OCI-M1 (cell line): ENCODE measurements around the gene ENG.
A peak's percentile ranks its signal among the peaks of the same experiment; 100 is the strongest.

ENCODE experiments used
- DNase-seq: peaks from one replicate; lab custom pipeline; 2025; lab: John Stamatoyannopoulos, UW

ENG gene

DNA sequence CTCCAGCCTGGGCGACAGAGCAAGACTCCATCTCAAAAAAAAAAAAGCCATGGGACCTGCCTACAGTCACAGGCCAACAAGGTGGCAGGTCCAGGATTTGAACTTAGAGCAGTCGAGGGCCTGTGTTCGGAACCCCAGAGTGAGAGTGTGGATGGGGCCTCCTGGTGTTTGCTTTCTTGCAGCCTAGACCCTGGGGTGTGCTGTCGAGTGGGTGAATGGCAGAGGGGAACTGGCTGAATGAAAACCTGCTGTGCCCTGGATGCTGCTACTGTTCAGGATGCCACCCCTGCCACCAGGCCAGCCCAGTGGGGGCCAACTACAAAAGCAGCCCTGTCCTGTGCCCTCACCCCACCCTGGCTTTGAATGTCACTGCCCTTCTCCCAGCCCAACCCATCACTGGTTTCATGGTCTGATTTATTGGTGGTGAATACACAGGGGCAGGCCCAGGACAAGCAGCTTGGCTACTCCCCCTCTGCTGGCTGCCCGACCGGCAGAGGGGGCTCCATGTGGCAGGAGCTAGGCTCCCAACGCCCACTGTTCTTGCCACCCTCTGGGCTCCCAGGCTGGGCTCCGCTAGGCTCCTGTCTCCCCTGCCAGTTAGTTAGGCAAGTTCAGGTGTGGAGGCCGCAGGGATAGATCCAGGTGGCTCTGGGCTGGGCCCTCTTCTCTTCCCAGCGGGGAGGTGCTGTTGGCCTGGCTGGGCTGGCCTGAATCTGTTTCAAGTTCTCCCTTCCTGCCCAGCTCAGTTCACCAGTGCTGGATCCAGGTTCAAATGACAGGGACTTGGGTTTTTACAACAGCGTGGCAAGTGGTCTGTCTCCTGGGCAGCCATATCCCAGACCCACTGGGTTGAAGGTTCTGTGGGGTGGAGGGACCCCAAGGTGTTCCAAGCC lies 39.6 kb downstream of the ENG start:
- DNase-seq: no peak

DNA sequence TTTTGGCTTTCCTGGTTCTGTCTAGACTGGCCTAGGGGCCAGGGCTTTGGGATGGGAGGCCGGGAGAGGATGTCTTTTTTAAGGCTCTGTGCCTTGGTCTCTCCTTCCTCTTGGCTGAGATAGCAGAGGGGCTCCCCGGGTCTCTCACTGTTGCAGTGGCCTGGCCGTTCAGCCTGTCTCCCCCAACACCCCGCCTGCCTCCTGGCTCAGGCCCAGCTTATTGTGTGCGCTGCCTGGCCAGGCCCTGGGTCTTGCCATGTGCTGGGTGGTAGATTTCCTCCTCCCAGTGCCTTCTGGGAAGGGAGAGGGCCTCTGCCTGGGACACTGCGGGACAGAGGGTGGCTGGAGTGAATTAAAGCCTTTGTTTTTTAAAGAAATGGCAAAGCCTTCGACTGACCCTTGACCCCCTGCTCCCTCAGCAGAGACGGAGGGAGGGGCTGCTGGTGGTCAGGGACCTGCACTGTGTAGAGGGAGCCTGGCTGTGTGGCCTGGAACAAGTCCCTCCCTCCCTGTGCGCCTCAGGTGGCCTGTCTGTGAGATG lies 40.7 kb downstream of the ENG start:
- DNase-seq: no peak

DNA sequence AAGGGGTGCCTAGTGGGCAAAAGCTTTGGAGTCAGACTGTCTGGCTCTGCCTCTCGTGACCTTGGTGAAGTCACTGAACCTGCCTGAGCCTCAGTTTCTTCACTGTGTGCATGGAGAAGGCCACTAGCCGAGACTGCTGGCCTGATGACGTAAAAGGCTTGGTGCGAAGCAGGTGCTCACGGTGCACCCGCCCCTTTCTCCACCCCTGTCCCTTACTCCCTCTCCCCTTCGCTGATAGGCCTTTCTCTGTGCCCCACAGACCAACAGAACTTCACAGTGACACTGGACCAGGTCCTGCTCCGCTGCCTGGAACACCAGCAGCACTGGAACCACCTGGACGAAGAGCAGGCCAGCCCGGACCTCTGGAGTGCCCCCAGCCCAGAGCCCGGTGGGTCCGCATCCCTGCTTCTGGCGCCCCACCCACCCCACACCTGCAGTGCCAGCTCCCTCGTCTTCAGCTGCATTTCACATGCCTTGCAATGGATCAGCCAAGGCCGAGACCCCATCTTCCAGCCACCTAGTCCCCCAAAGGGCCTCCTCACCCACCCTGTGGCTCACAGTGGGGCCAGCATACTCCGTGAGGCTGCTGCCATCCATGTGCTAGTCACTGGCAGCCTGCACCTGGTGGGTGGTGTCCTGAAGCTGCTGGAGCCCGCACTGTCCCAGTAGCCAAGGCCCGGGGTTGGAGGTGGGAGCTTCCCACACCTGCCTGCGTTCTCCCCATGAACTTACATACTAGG lies 41.4 kb downstream of the ENG start:
- no peak for DNase-seq

DNA sequence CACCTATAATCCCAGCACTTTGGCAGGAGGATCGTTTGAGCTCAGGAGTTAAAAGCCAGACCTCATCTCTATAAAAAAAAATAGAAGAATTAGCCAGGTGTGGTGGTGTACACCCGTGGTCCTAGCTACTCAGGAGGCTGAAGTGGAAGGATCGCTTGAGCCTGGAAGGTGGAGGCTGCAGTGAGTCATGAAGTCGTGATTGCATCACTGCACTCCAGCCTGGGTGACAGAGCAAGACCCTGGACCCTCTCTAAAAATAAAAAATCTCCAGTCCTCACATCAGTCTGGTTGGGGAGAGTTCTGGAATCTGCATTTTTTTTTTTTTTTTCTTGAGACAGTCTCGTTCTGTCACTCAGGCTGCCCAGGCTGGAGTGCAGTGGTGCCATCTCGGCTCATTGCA lies 42.4 kb downstream of the ENG start:
- DNase-seq: no peak

DNA sequence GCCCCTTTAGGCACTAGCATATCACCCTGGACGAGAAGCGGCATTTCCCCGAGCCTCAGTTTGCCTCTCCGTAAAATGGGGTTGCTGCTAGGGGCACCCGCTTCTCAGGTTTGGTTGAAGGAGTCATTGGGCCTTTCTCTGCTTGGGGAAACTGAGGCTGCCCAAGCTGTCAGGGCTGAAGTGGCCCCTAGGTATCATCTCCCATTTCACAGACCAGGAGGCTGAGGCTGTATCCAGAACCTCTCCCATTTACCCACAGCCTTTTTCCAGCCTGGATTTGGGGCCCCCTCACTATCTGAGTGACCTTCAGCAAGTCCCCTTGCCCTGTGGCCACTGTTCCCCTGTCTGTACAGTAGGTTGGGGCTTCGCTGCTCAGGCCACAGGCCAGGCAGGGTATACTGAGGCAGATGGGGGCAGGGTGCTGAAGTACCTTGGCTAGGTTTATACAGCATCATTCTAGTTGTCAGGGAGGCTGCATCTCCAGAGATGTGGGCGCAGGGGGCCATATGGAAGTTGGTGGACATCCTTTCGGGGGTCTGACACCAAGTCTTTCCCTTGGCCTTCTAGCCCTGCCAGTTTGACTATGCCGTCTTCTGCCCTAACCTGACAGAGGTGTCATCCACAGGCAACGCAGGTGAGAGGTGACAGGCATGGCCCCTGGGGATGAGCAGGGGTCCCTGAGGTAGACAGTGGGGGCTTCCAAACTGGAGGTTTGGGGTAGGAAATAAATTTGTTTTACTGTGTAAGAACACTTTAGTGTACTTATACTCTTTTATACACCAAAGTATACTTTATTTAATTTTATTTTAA lies 43.9 kb downstream of the ENG start:
- DNase-seq: no peak

DNA sequence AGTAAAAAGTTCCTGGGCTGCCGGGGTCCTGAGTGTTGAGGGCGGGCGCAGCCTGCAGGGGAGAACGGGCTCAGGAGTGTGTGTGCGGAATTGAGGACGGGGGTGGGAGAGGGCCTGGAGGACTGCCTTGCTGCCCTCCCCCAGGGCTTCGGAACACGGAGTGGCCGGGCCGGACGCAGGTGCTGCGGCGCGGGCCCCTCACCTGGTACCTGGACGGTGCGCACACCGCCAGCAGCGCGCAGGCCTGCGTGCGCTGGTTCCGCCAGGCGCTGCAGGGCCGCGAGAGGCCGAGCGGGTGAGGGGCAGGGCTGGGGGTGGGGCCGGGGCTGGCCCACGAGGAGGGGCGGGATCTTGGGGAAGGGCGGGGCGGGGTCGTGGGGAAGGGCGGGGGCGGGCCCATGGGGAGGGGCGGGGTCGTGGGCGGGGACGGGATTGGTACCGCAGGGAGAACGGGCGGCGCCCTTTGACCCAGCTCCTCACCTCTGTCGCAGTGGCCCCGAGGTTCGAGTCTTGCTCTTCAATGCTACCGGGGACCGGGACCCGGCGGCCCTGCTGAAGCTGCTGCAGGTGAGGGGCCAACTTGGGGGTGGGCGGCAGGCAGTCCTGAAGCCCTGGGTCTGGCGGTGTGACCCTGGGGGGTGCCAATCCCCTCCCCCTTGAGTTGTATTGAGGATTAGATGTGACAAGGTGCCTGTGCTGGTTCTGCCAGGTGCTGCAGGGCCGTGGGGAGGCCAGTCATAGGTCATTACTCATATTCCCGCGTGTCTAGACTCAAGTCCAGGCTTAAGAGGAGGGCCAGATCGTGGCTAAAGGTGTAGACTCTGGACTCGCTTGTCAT lies 44.7 kb downstream of the ENG start:
- no peak for DNase-seq

DNA sequence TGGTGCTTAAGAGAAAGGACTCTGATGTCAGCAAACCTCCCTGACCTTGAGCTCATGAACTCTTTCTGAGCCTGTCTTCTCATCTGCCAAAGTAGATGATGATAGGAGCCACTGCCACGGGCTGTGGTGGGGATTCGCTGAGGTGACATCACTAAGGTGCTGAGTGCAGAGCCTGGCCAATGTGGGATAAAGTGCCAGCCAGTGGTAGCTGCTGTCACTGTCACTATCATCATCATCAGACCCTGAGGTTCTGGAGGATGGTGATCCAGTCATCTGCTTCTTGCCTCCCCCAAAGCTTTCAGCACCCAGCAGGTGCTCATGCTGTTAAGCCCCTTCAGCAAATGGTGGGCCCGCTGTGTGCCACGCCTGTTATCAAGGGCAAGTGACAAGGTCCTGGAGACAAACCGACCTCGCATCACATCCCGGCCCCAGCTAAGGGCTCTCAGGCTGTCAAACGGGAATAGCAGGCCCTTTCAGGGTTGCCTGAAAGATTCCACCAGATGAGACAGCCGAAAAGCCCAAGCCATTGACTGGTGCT lies 45.4 kb downstream of the ENG start:
- DNase-seq: no peak

DNA sequence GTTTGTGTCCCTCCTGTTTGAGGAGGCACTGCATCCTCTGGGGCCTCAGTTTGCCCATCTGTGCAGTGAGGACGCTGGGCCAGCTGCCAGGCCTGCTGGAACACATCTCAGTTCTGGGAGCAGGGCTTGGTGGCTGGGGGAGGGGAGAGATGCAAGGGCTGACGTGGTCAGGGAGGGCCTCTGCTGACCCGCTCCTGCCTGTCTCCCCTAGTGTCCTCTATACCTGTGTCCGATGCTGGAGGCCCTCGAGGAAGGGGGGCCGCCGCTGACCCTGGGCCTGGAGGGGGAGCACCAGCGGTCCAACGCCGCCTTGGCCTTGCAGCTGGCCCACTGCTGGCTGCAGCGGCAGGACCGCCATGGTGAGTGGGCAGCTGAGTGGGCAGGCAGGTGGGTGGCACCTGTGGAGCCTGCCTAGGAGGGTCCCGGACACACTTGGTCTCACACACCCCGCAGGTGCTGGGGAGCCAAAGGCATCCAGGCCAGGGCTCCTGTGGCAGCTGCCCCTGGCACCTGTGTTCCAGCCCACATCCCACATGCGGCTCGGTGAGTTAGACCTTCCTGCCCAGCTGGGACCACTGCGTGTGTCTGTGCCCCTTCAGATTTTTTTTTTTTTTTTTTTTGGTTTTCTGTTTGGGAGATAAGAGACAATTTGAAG lies 46.0 kb downstream of the ENG start:
- no peak for DNase-seq

DNA sequence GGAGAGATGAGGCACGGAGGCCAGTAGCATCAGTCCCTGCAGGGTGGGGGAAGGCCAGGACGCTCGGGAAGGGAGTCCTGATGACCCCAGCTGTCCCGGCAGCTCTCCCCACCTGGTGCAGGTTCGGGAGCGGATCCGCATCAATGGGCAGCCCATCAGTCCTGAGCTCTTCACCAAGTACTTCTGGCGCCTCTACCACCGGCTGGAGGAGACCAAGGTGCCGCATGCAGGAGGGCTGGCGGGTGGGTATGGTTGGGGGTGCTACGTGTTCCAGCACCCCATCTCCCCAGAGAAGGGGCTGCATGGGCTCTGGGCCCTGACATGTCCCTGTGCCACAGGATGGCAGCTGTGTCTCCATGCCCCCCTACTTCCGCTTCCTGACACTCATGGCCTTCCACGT lies 47.6 kb downstream of the ENG start:
- no peak for DNase-seq

DNA sequence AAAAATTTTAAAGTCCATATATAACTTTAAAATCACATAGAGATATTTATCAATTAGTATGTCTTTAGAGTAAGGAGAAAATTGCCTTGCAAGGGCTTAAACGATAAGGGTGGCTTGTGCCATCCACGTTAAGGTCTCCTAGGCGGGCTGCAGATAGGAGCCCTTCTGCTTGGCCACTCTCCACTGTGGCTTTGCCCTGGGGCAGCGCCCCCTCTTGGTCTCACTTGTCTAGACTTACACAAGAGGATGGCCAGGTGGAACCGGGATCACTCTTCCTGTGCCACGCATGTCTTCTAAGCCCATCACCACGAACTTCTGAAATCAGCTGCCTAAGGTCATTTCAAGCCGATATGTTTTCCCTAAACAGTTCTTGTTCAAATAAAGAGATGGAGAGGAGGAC lies 48.8 kb downstream of the ENG start:
- DNase-seq: peak; percentile 35

DNA sequence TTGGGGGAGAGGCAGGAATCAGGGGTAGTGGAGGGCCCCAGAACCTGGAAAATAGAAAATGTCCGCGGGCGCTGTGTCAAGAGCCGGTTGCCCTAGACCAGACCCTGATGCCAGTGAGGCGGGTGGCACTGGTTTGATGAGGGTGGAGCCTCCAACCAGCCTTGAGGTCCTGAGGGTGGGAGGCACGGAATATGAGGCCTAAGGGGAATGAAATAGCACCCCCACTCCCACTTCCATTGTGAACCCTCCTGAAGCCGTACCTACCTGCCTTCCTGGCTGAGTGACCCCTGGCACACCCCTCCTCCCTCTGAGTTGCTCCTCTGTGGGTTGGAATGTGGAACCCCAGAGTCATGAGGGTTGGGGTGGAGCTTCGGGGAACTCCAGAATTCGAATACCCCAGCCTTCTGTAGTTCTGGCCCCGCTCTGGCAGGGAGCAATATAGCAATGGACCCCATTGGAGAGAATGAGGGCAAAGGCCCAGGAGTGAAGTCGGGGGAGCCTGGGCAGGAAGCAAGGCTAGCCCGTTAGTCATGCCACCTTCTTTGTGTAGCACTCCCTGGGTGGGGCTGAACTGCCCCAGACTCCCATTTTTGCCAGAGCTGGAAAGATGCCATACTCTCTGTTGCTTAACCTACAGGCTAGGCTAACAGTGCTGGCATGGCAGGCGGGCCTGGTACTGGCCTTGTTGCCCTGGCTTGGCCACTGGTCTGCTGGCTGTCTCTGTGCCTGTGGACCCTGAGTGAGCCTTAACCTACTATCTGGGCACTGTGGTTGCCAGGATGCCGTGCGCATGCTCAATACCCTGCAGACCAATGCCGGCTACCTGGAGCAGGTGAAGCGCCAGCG lies 50.7 kb downstream of the ENG start:
- no peak for DNase-seq

DNA sequence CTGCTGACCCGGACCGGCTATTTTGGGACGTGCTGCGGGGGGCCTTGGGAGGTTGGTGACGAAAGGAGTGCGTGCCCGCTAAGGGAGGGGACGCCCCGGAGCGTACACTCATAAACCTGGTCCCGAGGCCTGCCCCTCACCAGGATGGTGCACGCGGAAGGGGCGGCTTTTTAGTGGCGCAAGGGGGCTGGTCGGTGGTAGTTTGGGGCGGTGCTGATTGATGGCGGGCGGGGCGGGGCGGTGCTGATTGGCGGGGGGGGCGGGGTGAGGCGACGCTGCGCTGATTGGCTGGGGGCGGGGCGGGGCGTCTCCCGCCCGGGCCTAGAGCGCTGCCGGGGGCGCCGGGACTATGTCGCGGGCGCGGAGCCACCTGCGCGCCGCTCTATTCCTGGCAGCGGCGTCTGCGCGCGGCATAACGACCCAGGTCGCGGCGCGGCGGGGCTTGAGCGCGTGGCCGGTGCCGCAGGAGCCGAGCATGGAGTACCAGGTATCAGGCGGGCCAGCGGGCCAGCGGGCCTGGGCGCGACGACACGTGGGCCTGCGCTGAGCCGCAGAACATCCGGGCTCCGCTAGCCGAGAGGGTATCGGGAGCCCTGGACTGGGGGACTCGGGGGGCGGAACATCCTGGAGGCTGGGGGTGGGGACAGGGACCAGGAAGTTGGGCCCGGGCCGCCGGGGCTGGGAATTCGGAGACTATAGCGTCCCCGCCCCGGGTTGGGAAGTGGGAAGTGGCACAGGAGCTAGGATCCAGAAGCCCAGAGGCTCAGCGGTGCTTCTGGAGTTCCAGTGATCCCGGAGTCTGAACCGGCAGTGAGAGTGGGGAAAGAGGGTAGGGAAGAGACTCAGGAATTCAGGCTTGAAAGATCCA lies 51.6 kb downstream of the ENG start, which contains the start of gene FPGS:
TSS of gene FPGS (plus strand) at position 307 of the 868 bp plus-strand sequence. CDS start at position 350, 43 bp downstream.
- peak; percentile 91 for DNase-seq

DNA sequence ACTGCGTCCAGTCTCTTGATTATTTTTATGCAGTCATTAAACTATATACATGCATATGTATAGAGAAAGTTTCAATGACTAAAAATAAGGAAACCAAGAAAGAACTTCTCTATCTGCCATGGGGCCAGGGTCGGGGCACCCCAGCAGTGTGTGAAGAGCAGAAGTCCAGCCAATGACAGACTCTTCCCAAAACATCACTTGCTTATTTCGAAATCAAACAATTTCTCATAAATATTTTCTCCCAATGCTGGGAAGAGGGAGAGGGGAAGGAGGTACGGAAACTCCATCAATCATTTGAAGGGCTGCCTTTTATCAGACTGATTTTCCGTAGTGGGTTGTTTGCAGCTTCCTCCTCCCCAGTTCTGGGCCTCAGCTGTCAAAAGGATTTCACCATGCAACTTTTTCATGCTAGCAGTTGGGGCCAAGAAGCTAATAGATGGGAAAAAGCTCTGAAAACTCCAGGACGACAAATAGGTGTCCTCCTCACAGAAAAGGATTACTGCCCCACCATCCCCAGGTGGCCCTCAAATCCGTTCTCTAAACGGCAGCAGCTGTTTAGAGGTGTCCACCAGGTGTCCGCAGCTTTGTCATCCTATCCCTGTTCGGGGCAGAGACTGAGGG lies 52.4 kb downstream of the ENG start:
- DNase-seq: peak; percentile 61

DNA sequence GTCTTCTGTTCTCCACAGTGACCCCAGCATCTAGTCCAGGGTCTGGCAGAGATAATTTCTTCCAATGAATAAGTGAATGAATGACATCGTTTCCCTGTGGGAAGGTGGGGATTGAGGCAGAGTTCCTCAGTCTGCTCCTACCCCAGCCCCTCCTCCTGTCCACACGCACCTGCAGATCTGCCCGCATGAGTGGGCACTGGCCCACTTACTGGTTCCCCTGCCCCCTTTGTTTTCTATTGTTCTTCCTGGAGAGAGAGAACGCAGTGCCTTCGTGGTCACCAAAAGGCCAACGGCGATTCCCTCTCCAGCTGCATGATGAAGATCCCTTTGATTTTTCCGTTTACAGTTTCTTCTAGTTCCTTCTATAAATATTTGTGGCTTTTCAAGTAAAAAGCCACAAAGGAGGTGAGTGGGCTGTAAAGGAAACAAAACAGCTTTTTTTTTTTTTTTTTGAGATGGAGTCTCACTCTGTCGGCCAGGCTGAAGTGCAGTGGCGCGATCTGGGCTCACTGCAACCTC lies 57.5 kb downstream of the ENG start:
- DNase-seq: peak; percentile 38

DNA sequence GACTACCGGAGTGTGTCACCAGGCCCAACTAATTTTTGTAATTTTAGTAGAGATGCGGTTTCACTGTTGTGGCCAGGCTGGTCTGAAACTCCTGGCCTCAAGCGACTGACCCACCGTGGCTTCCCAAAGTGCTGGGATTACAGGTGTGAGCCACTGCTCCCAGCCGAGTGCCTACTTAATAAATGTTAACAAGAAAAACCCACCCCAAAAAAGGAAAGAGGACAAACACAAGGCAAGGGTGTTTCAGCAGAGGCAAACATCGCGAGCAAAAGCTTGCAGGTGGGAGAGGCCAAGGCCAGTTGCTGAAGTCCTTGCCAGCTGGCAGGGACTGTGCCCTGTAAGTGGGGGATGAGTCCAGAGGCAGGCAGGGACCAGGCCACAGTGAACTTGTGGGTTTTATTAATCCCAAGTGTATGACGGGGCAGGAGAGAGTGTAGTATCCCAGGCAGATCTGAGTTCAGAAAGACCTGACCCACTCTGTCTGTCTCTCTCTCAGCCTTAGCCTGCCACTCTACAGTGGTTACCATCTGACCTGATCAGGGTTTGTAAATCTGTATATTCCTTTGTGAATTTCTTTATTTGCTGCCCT lies 58.1 kb downstream of the ENG start:
- DNase-seq: no peak

DNA sequence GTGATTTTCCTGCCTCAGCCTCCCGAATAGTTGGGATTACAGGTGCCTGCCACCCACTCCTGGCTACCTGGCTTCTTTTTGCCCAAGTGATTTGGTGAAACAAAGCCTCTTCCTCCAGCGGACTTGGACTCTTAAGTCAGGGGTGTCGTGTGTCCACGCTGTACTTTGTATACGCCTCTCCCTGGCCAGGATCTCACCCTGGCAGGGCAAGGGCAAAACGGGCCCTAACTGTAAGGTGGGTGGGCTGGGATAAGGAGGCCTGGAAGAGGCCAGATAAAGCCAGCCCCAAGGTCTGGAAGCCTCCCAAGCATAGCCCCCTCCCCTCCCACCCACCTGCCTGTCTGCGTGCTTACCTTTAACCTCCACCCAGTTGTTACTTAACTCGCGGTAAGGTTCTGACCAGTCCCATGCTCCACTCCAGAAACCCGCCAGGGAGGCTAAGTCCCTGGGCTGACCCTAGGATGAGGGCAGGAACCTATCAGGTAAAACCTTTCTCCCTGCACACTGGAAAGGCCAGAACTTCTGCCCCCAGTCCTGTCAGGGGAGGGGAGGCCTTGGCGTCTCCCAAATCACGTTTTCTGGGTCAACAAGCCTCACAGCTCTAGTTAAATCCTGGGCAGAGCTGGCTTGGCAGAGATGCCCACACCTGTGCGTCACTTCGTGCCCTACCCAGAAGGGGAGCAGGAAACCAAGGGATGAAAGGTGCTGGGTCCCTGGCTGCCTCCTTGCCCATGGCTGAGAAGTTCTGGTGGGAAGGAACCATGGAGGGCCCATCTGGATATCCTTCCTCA lies 60.3 kb downstream of the ENG start:
- DNase-seq: no peak
